ENCODE data around the gene SH3RF1. TPM values are rescaled to one million over a fixed set of nuclear protein-coding genes. Genes with fewer than 3 reads are reported as not detected.

The SH3RF1 gene
- total RNA-seq, 1 experiment from 2014 or later: 11.5 TPM

DNA sequence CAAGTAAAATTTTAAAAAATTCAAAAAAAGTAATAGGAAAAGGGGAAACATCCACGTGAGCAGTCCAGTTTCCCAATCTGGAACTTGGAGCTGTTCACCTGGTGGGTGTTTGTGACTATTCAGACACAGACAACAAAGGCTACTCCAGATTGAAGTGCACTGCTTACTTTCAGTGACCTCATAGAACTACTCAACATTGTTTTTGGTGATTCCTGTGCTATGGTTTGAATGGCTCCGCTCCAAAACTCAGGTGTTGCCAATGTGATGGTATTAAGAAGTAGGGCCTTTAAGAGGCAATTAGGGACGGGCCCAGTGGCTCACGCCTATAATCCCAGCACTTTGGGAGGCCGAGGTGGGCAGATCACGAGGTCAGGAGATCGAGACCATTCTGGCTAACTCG is 22.1 kb downstream of the SH3RF1 start:
- ATAC-seq: no peak
- POLR2A ChIA-PET: no interaction called here

DNA sequence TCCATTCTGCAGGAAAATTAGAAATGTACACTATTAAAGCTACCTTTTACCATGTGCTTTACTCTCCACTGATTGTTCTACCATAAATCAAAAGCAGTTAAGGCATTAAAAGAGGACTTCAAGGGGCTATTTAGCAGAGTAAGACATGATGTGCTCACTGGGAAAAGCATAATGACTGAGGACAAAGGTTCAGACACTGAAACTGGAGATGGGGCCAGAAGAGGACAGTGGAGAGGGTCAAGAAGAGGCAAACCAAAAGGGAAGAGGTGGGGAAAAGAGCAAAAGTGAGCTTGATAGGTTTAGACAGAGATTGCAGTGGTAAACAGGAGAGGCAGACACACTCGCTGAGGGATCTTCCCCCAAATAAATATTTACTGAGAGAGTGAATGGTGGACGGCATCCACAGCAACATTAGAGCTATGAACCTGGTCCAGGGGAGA is 23.8 kb downstream of the SH3RF1 start:
- POLR2A ChIA-PET: interaction anchor here (0.6 kb wide), 2 partner anchors 11 to 50 kb away, joined by 3 read pairs; no protein-coding TSS in a partner anchor
- H3K27ac ChIP-seq (ENCODE audit: low read length): no peak overlapping the region
- no peaks in the 10 kb centered on the region for H3K36me3 ChIP-seq (ENCODE audit: control insufficient read depth, insufficient read depth, low read length)
- CTCF ChIA-PET: no interaction called here
- TF ChIP-seq TCF7L2 (IDR thresholded peaks at IDR 0.05; ENCODE audit: low read depth, low read length) (no peak), POLR2AphosphoS5 (IDR thresholded peaks at IDR 0.05; ENCODE audit: low read depth, low read length) (no peak), SIN3A (IDR thresholded peaks at IDR 0.05; ENCODE audit: borderline replicate concordance, insufficient read depth, low read depth, low read length) (no peak)
- TF ChIP-seq, protein P1, sequence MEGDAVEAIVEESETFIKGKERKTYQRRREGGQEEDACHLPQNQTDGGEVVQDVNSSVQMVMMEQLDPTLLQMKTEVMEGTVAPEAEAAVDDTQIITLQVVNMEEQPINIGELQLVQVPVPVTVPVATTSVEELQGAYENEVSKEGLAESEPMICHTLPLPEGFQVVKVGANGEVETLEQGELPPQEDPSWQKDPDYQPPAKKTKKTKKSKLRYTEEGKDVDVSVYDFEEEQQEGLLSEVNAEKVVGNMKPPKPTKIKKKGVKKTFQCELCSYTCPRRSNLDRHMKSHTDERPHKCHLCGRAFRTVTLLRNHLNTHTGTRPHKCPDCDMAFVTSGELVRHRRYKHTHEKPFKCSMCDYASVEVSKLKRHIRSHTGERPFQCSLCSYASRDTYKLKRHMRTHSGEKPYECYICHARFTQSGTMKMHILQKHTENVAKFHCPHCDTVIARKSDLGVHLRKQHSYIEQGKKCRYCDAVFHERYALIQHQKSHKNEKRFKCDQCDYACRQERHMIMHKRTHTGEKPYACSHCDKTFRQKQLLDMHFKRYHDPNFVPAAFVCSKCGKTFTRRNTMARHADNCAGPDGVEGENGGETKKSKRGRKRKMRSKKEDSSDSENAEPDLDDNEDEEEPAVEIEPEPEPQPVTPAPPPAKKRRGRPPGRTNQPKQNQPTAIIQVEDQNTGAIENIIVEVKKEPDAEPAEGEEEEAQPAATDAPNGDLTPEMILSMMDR (IDR thresholded peaks at IDR 0.05): no peak
- TF ChIP-seq, protein P2, sequence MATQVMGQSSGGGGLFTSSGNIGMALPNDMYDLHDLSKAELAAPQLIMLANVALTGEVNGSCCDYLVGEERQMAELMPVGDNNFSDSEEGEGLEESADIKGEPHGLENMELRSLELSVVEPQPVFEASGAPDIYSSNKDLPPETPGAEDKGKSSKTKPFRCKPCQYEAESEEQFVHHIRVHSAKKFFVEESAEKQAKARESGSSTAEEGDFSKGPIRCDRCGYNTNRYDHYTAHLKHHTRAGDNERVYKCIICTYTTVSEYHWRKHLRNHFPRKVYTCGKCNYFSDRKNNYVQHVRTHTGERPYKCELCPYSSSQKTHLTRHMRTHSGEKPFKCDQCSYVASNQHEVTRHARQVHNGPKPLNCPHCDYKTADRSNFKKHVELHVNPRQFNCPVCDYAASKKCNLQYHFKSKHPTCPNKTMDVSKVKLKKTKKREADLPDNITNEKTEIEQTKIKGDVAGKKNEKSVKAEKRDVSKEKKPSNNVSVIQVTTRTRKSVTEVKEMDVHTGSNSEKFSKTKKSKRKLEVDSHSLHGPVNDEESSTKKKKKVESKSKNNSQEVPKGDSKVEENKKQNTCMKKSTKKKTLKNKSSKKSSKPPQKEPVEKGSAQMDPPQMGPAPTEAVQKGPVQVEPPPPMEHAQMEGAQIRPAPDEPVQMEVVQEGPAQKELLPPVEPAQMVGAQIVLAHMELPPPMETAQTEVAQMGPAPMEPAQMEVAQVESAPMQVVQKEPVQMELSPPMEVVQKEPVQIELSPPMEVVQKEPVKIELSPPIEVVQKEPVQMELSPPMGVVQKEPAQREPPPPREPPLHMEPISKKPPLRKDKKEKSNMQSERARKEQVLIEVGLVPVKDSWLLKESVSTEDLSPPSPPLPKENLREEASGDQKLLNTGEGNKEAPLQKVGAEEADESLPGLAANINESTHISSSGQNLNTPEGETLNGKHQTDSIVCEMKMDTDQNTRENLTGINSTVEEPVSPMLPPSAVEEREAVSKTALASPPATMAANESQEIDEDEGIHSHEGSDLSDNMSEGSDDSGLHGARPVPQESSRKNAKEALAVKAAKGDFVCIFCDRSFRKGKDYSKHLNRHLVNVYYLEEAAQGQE (IDR thresholded peaks at IDR 0.05; ENCODE audit: insufficient read depth in 1 of 2, low read depth in 2 of 2, low read length in 1 of 2): no peak
- in situ Hi-C loops (cut with HindIII; ENCODE audit: low pct_unique_long_range_greater_than_20kb, low sequenced_read_pairs): no loop called here
- H3K27me3 ChIP-seq (ENCODE audit: control insufficient read depth, insufficient read depth, low read length): no peaks in the 10 kb centered on the region
- intact Hi-C loops (cut with micrococcal nuclease; ENCODE audit: unreplicated experiment): no loop called here
- DNase-seq (ENCODE audit: low read depth, low spot score) (no peak), ATAC-seq (no peak)
- H3K9me3 ChIP-seq (ENCODE audit: control insufficient read depth, insufficient read depth, low read depth, low read length): no peaks in the 10 kb centered on the region
- no TSS peak for BruUV-seq (replicated peaks)
- no peak overlapping the region for H3K4me3 ChIP-seq (ENCODE audit: low read depth in 2 of 2, low read length in 2 of 2)
- H3K4me1 ChIP-seq (ENCODE audit: control insufficient read depth, insufficient read depth, low read length): peaks cover 13% of the 10 kb centered on the region

More for the DNA sequence above, 22.1 kb downstream of the SH3RF1 start:
- CTCF ChIA-PET: no interaction called here
- H3K27ac ChIP-seq (ENCODE audit: low read length): no peak overlapping the region
- no peak overlapping the region for H3K4me3 ChIP-seq (ENCODE audit: low read depth in 2 of 2, low read length in 2 of 2)
- H3K27me3 ChIP-seq (ENCODE audit: control insufficient read depth, insufficient read depth, low read length): no peaks in the 10 kb centered on the region
- no peaks in the 10 kb centered on the region for H3K9me3 ChIP-seq (ENCODE audit: control insufficient read depth, insufficient read depth, low read depth, low read length)
- DNase-seq (ENCODE audit: low read depth, low spot score): no peak
- TF ChIP-seq, protein P2 (IDR thresholded peaks at IDR 0.05; ENCODE audit: insufficient read depth in 1 of 2, low read depth in 2 of 2, low read length in 1 of 2): no peak
- no peak for TF ChIP-seq TCF7L2 (IDR thresholded peaks at IDR 0.05; ENCODE audit: low read depth, low read length)
- no peak for TF ChIP-seq SIN3A (IDR thresholded peaks at IDR 0.05; ENCODE audit: borderline replicate concordance, insufficient read depth, low read depth, low read length)
- TF ChIP-seq, protein P1 (IDR thresholded peaks at IDR 0.05): no peak
- TF ChIP-seq POLR2AphosphoS5 (IDR thresholded peaks at IDR 0.05; ENCODE audit: low read depth, low read length): no peak
- intact Hi-C loops (cut with micrococcal nuclease; ENCODE audit: unreplicated experiment) (no loop called here), in situ Hi-C loops (cut with HindIII; ENCODE audit: low pct_unique_long_range_greater_than_20kb, low sequenced_read_pairs) (no loop called here)
- H3K36me3 ChIP-seq (ENCODE audit: control insufficient read depth, insufficient read depth, low read length): no peaks in the 10 kb centered on the region
- no TSS peak for BruUV-seq (replicated peaks)
- peaks cover 26% of the 10 kb centered on the region for H3K4me1 ChIP-seq (ENCODE audit: control insufficient read depth, insufficient read depth, low read length)
